Stimulated activated CD8-positive, alpha-beta memory T cell treated with anti-CD3 and anti-CD28 coated beads, Interleukin-2, amount 100 ng/mL, for 48 hours (primary cell): ENCODE results near the gene TUBA4A.
A peak's percentile ranks its signal among the peaks of the same experiment; 100 is the strongest.

Experiments used
- DNase-seq, 2 donors: peaks; one replicate each; pipeline ENCODE4 v3.0.0-alpha.2; 2020; ENCODE audit warnings: low read depth in 2 of 2

Gene TUBA4A

GRCh38 chr2:219286436-219287115 is 32.9 kb upstream of the TUBA4A start:
- no peak for DNase-seq

- DNase-seq: no peak
Measured at GRCh38 chr2:219285894-219286425, 32.2 kb upstream of the TUBA4A start.

- no peak for DNase-seq
Measured at GRCh38 chr2:219285373-219285735, 31.6 kb upstream of the TUBA4A start.

GRCh38 chr2:219284501-219285372 is 31.0 kb upstream of the TUBA4A start:
- DNase-seq: no peak

GRCh38 chr2:219282943-219283581 is 29.3 kb upstream of the TUBA4A start:
- DNase-seq: no peak

- no peak for DNase-seq
Measured at GRCh38 chr2:219282375-219282774, 28.7 kb upstream of the TUBA4A start.

- DNase-seq: no peak
Measured at GRCh38 chr2:219281588-219281987, 27.9 kb upstream of the TUBA4A start.

- DNase-seq: no peak
Measured at GRCh38 chr2:219280651-219281050, 26.9 kb upstream of the TUBA4A start.

GRCh38 chr2:219279916-219280516 is 26.3 kb upstream of the TUBA4A start:
- no peak for DNase-seq

GRCh38 chr2:219279151-219279915 is 25.6 kb upstream of the TUBA4A start, which contains the start of gene DNAJB2:
DNAJB2 (plus strand) TSS chr2:219279366; CDS start chr2:219279834, 468 bp downstream.
- DNase-seq: peak; percentile 99 to 100

- no peak for DNase-seq
Measured at GRCh38 chr2:219278655-219279150, 25.0 kb upstream of the TUBA4A start.

GRCh38 chr2:219277703-219278654 is 24.3 kb upstream of the TUBA4A start:
- peak; percentile 39 to 68 for DNase-seq

- DNase-seq: no peak
Measured at GRCh38 chr2:219274361-219274921, 20.7 kb upstream of the TUBA4A start.

GRCh38 chr2:219273937-219274336 is 20.2 kb upstream of the TUBA4A start:
- no peak for DNase-seq

GRCh38 chr2:219272995-219273394 is 19.3 kb upstream of the TUBA4A start:
- no peak for DNase-seq

GRCh38 chr2:219272356-219272755 is 18.6 kb upstream of the TUBA4A start:
- no peak for DNase-seq

GRCh38 chr2:219271021-219271420 is 17.3 kb upstream of the TUBA4A start:
- DNase-seq: no peak

- no peak for DNase-seq
Measured at GRCh38 chr2:219270055-219270372, 16.3 kb upstream of the TUBA4A start.

GRCh38 chr2:219269362-219270054 is 15.8 kb upstream of the TUBA4A start:
- DNase-seq: no peak
